GM21737 (cell line): ENCODE measurements around the gene ARAP2.

Experiments
- ATAC-seq: cut with Tn5 transposase; IDR thresholded peaks from one replicate; pipeline ENCODE4 v1.9.1; 2021; ENCODE audit warnings: mild to moderate bottlenecking, moderate library complexity; ENCODE audit not compliant: unreplicated experiment

ARAP2 gene, protein sequence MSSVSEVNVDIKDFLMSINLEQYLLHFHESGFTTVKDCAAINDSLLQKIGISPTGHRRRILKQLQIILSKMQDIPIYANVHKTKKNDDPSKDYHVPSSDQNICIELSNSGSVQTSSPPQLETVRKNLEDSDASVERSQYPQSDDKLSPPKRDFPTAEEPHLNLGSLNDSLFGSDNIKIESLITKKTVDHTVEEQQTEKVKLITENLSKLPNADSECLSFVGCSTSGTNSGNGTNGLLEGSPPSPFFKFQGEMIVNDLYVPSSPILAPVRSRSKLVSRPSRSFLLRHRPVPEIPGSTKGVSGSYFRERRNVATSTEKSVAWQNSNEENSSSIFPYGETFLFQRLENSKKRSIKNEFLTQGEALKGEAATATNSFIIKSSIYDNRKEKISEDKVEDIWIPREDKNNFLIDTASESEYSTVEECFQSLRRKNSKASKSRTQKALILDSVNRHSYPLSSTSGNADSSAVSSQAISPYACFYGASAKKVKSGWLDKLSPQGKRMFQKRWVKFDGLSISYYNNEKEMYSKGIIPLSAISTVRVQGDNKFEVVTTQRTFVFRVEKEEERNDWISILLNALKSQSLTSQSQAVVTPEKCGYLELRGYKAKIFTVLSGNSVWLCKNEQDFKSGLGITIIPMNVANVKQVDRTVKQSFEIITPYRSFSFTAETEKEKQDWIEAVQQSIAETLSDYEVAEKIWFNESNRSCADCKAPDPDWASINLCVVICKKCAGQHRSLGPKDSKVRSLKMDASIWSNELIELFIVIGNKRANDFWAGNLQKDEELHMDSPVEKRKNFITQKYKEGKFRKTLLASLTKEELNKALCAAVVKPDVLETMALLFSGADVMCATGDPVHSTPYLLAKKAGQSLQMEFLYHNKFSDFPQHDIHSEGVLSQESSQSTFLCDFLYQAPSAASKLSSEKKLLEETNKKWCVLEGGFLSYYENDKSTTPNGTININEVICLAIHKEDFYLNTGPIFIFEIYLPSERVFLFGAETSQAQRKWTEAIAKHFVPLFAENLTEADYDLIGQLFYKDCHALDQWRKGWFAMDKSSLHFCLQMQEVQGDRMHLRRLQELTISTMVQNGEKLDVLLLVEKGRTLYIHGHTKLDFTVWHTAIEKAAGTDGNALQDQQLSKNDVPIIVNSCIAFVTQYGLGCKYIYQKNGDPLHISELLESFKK (N-terminal part only)

DNA sequence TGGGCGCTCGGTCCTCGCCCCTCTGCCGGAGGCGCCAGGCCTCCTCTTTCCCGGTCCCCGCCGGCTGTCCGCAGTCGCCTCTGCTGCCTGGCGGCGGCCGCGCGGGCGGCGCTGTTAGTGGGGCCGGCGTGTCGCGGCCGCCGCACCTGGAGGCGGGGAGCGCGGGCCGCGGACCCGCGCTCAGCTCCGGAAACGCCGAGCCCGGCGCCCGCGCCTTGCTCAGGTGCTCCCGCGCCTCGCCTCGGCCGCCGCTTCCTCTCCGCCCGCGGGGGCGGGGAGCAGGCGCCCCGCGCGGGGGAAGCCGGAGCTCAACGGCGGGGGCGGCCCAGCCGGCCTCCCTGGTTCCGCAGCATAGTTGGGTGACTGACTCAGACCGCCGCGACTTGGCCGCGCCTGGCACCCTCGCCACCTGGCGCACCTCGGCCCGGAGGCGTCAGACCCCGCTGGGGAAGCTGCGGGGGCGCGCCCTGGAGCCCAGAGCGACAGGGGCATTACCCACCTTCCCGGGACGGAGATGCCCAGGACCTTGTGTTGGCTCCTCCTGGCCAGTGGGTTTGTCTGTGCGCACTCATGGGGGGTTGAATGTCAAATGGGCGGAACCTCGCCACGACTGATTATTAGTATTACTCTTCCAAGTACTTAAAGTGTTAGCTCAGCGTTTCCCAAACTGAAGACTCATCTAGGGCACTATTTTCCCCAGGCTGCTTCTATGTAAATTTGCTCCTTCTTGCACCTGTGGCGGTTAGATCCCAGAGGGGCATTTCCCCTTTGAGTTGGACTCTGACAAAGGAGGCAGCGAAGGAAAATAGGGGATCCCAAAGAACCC lies at the start of gene ARAP2:
TSS of gene ARAP2 (minus strand) at position 258 of the 826 bp plus-strand sequence. CDS start 15,028 bp downstream, outside the sequence.
- peak; percentile 55 for ATAC-seq

DNA sequence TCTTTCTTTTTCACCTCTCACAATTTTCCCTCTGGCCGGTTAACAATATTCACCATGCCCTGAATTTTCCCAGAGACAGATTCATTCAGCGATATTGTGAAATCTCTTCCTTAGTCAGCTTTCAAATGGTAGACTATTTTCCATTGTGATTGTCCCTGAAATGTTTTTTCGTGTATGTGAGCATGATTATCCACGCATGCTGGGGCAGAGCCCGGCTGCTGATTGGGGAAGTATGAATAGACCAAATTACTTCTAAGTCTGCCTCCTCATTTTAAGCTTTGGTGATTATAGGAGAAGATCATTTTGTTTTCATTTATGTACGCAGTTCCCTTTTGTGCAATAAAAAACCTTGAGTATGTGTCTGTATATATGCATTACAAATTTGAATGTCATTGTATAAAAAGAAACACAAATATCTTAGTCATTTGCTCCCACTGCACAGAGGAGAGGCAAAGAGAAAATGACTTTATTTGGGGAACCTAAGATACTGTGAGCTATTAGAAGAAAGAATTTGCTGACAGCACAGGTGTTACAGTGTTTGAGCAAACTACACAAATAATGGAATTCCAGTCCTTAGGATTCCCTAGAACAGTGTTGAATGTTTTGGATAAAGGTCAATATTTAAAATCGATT lies 48.4 kb upstream of the ARAP2 start:
- no peak for ATAC-seq

DNA sequence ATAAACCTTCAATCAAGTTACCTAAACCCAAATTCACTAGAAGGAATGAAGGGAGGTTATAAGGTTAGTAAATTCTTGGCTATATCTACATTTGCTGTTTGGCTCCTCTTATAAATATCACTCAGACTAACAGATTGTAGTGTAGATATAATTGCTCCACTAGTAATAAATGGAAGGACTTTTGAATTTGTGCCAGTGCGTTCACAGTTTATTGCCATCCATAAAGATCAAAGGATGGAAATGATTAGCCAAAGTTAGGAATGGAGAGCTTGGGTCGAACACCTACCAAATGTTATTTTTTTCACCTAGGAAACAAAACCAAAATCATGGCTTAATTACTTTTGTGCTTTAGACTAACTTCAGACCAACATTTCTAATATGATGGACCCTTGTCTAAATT lies 46.3 kb upstream of the ARAP2 start:
- ATAC-seq: no peak

DNA sequence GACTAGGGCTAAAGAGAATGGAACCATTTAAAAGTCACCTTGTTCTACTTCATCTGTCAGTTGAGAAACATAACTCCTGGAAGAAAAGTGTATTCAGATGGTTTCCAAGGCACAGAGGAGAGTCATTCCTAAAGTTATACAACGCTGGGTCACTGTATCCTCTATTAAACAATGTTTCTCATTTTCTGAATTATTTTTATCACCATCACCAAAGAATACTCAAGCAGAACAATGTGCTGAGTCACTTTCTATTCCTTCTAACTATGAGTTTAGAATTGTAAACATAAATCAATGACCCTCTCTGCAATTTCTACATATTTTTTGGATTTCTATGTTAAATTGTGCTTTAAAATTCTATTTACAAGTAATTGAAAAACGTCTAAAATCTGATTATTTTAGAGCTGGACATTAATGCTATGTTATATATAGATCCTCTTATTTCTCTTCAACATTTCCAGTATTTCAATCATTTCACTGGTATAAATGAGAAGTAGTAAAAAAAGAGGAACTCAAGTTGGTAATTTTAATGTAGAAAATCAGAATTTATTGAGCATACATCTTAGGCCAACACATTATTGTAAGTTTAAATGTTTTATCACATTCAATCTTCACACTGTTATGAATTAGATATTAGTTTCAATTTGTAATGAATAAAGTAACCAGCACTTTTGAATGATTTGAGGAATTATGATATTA lies 44.6 kb upstream of the ARAP2 start:
- no peak for ATAC-seq

DNA sequence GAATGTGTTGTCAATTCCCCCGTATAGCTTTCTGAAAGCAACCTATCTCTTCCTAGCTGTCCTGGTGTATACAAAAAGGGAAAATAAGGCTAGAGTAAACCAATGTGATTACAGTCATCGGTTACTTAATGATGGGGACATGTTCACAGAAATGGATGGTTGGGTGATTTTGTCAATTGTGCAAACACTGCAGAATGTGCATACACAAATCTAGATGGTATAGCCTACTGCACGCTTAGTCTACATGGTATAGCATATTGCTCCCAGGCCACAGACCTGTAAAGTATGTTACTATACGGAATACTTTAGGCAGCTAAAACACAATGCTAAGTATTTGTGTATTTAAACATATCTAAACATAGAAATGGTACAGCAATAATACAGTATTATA lies 42.2 kb upstream of the ARAP2 start:
- peak; percentile 27 for ATAC-seq

DNA sequence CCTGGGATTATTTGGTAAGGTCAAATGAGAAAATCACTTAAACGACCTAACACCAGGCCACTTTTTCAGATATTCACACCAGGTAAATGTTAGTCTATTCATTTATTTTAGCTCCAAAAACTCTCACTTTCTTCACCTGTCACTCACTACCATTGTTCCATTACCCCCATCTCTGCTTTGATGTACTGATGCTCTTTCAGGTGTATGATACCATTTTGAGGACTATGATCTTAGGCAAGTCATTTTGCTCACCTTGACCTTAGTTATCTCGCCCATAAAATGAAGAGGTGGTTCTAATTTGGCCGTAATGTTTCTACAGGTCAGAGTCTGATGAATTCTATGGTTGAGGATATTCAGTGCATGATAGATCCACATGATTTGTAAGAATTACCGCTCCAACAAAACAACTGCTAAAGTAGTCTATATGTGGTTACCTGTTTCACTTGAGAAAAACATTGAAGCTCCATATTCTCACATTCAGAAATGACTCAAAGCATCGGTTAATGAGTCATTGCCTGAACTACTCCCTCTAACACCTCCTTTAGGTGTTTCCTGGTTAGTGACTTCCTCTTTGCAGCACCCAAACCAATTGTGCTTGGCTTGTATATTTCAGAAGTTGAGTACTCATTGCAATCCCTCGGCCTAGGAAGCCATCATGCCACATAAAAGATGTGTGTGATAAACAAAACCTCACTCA lies 41.6 kb upstream of the ARAP2 start:
- ATAC-seq: peak; percentile 99

DNA sequence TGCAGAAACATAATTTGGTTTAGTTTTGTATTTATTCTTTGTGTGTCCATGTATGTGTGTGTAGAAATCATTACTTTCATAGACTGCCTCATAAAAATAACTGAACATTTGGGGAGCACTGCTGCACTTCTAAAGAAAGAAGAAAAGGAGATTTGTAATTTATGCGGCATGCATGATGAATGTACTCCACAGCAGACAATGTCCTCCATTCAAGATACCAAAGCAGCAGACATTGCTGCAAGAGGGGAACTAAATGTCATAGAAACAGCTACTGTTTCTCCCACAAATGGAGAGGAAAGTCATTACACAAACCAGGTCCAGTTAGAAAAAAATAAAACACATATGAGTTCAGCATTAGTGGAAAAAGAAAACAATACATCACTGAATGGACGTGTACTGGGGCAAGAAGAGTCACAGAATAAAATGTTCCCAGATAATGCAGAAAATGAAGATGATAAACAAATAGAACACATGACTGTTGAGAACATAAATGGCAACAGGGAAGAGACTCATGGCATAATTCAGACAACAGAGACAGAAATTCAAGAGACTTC lies 39.7 kb upstream of the ARAP2 start:
- no peak for ATAC-seq

DNA sequence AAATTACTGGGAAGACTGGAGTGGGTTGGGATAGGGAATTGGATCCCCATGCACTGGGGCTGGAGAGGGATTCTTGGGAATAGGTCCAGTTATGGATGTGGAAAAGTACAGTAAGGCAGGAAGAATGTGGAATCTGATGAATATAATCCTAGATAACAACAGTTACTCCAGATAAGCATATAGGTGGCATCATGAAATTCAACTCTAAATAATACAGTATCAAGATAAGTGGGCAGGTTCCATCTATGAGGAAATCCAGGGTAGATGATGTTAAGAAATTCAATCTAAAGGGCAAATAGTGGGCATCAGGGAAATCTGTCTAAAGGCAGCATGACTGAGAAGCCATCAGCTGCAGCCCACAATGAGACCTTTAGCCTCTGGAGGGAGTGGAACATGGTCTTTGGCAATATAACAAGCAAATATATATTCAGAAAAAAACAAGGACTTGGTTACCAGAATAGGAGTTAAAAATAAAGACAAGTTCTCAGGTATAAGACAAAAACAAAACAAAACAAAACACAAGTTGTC lies 38.3 kb upstream of the ARAP2 start:
- ATAC-seq: no peak

DNA sequence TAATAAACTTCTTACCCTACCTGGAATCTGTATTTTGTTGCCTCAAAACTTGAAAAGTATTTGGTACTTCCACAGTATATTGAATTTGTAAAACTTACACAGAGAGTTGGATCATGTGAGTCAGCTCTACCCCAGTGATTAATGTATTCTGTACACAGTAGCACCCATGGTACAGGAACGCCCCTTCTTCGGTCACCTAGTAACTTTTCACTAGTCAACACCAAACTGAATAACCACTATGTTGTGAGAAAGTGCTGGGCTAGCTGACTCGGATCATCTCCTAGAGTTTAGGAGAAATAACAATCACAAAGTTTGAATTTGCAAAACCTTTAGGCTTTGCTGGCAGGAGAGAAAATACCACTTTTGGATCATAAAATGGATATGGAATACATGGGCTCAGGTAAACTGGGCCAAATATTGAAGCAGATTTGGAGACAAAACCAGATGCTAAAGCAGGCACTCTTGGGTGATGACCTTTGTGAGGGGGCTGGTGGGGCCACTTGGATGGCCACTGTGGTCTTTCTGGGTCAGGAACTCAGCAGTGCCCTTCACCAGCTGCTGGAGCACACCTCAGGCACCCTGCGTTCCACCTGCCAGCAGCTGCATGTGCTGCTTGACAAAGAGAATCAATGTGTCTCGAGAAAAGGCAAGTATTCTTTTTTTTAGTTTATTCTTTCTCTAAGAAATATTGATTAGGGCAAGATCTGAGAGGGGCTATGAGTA lies 37.2 kb upstream of the ARAP2 start, which contains the start of gene DTHD1:
TSS of gene DTHD1 (plus strand) at position 233 of the 723 bp plus-strand sequence. CDS start at position 376, 143 bp downstream.
- no peak for ATAC-seq

DNA sequence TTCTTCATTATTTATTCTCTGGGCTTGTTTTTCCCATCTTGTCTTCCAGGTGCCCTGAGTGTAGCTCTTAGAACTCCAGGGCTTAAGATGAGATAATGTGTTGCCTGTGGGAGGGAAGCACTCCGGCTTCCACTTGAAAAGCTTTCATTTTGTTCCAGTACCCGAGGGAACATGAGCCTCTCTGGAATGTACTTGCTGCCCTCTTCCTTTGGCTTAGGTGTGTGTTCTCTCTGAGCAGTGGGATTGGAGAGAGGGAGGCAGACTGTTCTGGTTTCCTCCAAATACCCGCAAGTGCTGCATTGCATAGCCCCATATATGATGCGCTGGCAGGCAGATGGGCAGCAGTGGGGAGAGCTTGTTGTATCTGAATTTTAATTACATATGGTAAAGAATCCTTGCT lies 36.2 kb upstream of the ARAP2 start:
- ATAC-seq: no peak

DNA sequence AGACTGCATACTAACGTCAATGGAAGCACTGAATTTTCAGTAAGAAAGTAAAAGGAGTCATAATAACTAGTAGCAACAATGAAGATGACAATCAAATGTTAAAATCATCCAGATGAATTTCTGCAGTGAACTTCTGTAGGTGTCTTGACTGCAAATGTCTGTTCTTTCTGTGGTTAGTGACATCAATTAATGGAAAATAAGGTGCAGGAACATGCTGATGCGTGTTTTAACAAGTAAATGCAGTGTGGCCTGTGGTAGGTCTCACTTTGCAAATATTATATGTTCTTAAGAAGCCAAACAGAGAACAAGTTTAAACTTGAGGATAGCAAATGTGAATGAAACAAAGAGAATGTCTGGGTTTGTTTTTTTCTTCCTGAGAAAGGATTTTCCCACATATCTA lies 34.5 kb upstream of the ARAP2 start:
- ATAC-seq: no peak

DNA sequence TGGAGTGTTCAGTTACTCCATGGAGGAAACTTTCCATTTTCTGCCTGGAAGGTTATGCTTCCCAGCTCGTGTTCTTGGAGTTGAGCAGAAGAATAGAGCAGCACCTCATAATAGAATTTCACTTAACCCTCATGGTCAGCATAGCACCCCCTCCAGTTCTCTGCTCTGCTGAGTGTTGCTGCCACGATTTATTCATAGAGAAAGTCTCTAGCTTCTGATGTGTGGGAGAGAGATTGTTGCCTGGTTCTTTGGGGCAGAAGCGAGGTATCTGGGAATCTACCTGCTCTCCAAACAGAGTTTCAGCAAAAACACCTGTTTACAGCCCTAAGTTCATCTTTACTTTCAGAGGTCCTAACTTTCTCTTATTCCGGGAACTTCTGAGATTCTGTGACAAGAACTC lies 33.2 kb upstream of the ARAP2 start:
- ATAC-seq: no peak

DNA sequence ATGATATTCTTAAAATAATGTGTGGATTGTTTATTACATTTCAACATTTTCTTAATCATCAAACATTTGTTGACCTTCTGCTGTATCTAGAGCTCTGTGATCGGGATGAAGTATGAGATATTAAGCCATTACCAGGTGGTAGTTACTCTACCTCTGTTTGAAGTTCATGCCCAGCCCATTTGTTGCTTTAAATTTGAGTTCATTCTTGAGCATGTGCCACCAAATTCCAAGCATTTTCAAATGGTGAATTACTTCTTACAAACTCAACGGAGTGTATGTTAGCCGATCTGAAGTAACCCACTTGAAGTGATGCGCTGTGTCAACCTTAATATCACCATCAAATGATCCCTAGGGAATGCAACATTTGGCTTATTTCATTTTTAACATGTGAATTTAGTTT lies 29.8 kb upstream of the ARAP2 start:
- no peak for ATAC-seq

DNA sequence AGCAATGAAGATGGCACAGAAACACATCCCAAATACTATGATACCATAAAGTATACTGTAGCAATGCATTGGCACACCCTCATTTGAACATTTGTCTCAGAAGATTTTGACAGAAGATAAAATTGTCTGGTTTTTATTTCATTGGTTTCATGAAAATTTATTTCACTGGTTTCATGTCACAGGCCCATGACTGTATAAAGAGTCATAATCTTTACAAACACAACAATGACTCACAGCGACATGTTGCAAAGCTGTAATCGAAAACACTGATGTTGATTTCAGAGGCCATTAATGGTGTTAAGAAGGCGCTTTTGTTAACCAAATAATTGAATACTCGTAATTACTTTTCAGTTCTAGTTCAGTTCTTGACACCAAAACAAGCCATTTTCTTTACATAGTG lies 29.0 kb upstream of the ARAP2 start:
- ATAC-seq: no peak

DNA sequence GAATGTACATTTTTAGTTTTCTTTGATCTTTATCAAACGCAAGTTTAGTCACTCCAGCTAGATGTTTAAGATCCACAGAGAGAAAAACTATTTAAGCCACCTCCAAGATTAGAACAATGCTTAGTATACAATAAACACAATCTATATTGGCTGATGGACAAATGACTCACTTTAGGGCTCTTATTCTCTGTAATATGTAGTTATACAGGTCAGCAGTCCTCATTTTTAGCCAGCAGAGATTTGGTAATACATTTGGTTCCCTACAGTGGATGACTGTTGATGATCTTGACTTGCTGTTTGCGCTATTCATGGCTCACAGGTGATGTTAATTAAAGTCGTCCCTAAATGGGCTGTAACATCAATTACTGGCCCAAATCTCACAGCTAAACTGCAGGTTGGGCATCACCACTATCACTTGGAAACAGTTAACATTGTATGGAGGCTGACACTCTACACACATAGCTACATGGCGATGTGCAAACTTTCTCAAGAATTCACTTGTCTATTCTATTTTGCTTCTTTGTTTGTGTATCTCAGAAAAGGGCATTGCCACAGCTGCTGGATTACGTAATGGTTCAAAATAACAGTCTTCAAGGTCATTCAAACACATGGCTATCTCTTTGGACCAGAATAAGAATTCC lies 25.3 kb upstream of the ARAP2 start:
- ATAC-seq: no peak

DNA sequence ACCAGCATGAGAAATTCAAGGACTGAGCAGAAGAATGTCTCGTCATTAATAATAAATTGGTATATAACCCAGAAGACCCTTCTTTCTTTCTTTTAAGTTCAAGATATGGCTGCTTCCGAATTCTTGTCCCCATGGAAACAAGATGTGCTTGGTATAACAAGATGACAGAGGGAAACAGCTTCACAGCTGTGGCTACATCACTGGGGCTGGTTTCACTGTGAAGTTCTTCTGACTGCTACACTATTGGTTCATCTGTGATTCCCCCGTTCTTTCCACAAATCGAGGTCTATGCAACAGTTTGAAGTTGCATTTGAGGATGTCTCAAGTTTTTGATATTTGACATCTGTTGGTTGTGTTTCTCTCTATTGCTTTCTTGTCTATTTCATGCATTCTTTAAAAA lies 24.8 kb upstream of the ARAP2 start:
- ATAC-seq: no peak
